ENCODE results near the gene CFAP251.

CFAP251 gene

GRCh38 chr12:121947981-121948380, 29.6 kb downstream of the CFAP251 start:
- no peak for DNase-seq

- DNase-seq, result no peak
Observed at GRCh38 chr12:121949648-121950397, 31.4 kb downstream of the CFAP251 start.

- DNase-seq, result no peak
Observed at GRCh38 chr12:121953117-121953692, 34.8 kb downstream of the CFAP251 start.

DNA sequence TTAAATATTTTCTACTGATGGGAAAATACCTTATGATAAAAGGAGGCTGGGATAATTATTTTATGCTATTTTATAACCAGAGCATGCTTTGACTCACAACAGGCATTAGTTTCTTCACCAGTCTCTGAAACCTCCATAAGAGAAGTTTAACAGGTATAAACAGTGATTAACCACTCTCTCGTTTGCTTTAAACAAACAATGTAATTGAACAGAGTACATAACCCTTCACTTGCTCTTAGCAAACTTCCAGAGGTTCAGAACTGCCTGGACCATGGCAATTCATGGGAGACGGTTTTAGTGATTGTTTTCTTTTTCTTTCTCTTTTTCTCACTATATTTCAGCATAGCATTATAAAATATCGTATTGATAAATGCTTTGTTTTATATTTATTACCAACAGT, 35.3 kb downstream of the CFAP251 start:
- DNase-seq, result no peak

DNA sequence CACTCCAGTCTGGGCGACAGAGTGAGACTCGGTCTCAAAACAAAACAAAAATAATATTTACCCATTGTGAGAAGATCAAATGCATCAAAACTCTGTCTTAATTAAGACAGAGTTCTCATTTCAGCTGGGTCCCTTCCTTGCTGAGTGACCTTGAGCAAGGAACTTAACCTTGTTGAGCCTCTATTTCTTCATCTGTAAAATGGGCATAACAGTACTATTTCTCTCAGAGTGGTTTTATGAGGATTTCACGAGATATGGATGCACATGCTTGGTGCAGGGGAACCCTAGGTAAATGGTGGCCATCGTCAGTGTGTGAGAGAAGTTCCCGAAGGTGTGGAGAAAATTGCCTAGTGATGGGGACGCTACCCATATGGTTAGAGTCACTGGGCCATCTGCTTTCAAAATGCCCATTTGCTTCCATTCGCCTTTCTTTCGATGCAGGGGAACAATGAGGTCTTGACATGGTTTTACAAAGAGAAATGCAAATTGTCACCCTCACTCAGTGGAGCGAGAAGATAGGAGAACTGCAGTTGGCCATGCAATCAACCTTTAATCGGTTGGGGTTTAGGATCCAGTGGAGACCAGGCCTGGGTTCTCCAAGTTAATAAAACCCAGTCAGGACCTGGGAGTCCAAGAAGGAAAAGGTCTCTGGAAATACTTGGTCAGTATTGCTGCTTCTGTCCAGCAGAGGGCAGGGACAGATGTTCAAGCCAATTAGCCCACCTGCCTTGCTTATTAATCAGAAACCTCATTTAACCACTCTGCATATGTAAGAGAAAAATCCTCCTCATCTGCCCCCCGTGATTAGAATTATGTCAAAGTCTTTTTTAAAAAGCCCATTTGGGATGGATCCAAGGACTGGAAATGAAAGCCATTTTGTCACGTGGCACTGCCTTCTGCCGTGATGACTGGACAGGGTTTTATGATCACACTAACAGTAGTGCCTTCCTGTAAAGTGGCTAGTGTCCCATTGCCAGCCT, 37.2 kb downstream of the CFAP251 start:
- no peak for DNase-seq

DNA sequence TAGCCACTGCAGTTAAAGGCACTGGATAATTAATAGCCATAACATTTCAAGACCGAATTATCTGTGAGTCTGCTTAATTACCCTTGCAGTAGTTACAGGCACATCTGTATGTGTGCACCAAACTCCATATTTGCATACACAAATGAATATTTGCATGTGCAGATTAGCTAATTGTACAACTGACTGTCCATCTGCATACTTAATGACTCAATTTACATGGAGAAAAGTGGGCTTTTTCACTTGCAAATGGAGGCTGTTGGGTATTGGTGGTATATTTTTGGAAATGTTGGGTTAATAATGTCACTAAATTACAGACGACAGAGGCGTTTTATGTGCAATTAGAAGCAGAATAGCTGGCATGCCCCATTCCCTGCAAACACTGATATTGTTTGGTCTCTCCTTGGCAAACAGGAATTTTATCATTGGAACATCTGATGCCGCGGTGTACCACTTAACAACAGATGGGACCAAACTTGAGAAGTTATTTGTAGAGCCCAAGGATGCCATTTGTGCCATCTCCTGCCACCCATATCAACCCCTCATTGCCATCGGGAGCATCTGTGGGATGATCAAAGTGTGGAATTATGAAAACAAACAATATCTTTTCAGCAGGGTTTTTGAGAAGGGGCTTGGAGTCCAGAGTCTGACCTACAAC, 39.6 kb downstream of the CFAP251 start:
- DNase-seq, result no peak

GRCh38 chr12:121958541-121959240, 40.3 kb downstream of the CFAP251 start:
- no peak for DNase-seq

- no peak for DNase-seq
Observed at GRCh38 chr12:121960541-121960940, 42.1 kb downstream of the CFAP251 start.

DNA sequence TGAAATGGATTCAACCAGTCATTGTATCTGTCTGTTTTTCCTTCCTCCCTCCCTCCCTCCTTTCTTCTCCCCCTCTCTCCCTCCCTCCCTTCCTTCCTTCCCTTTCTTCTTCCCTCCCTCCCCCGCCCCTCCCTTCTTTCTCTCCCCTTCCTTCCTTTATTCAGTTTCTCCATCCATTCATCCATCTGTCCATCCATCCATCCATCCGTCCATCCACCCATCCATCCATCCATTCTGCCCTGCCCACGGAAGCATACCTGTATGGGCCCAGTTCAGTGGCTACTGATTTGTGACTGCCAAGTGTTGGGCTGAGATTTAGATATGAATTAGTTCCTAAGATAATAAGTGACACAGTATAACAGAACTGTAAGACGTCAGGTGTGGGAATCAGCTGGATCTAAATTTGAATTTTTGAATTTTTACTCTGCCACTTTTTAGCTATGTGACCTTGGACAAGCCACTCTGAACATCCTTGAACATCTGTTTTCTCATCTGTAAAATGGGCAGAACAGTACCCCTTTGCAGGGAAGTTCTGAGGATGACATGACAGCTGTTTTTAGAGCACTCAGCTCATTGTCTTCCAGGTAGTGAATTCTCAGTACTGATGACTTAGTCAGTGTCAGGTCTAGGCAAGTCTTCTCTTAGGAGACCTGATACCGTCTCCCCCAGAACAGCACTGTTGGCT, 42.9 kb downstream of the CFAP251 start:
- DNase-seq, result no peak

GRCh38 chr12:121963341-121964018, 45.1 kb downstream of the CFAP251 start:
- no peak for DNase-seq

GRCh38 chr12:121964813-121965643, 46.6 kb downstream of the CFAP251 start:
- no peak for DNase-seq

DNA sequence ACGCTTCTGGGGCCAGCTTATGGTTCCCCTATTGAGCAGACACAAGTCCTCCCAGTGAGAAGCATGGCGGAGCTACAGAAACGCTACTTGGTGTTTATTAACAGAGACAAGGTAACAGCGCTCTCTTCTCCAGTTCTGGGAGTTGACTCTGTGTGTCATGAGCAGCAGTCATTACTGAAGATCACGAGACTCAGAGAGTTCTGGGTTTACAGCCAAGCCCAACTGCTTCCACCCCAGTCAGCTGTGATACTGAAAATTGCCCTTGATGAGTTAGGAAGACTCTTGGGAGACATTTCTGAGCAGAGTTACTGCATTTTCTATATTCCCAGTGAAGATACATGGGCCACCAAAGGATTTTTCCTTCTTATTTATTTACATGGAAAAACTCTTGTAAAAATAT, 48.6 kb downstream of the CFAP251 start:
- no peak for DNase-seq

GRCh38 chr12:121968876-121969275, 50.5 kb downstream of the CFAP251 start:
- DNase-seq, result no peak

DNA sequence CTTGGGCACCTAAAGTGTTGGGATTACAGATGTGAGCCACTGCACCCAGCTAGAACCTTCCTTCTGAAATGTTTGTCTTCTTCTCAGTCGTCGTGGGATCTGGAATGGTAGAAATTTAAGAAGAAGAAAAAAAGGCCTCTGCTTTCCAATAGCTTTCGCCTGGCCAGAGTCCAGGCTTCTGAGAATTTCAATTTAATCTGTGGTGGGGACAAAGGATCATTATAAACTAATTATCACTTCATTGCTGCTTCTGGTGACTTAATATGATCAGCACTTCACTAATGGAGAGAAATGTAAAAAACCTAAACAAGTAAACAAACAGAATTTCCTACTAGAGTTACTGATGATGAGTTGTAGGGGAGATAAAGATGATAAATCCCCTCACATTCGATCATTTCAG, 51.3 kb downstream of the CFAP251 start:
- no peak for DNase-seq

- DNase-seq, result no peak
Observed at GRCh38 chr12:121970581-121971300, 52.3 kb downstream of the CFAP251 start.

- DNase-seq, result no peak
Observed at GRCh38 chr12:121974026-121974985, 55.9 kb downstream of the CFAP251 start.

- no peak for DNase-seq
Observed at GRCh38 chr12:121975021-121975420, 56.6 kb downstream of the CFAP251 start.

GRCh38 chr12:121976950-121977349, 58.6 kb downstream of the CFAP251 start:
- DNase-seq, result no peak

Measured in NCI-H446 treated with DMSO at 0.1 percent for 48 hours (cell line).